Choroid plexus epithelial cell (primary cell): ENCODE results near the gene LRRC75A.
"Not testable (repeated sequence)": the region's sequence is repeated elsewhere in the genome, so short reads cannot be mapped to it uniquely, and the experiment has no call there.

Experiments used
- DNase-seq: peaks from one replicate; pipeline ENCODE4 v3.0.0-alpha.2; 2010; ENCODE audit warnings: low read depth
- H3K4me3 ChIP-seq: 2 replicates; pipeline ENCODE4 v1.5.1; 2011; ENCODE audit warnings: low read depth, mild to moderate bottlenecking, control low read depth, low read length, moderate library complexity
- CTCF ChIP-seq: conservative IDR thresholded peaks from 2 replicates; pipeline ENCODE4 v1.5.1; 2011; ENCODE audit warnings: low read depth, mild to moderate bottlenecking, control low read depth, inconsistent platforms, low read length, moderate library complexity

LRRC75A gene

DNA sequence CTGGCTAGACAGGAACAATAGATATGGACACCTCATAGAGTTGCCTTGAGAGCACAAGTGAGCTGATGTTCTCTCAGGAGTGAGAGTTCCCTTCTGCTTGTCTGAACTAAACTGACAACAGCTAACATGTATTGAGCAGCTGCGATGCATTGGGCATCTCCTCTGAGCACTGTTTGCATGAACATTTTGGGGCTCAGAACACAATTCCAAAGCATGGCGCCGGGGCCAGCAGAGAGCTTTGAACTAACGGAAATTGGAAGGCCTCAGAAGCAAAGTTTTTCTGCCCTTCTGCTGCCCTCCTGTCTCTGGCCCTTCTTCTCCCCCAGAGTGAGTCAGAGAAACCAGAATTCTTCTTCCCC, 38.5 kb downstream of the LRRC75A start:
- no peak overlapping the region for H3K4me3 ChIP-seq
- DNase-seq: no peak
- no peak for TF ChIP-seq CTCF

DNA sequence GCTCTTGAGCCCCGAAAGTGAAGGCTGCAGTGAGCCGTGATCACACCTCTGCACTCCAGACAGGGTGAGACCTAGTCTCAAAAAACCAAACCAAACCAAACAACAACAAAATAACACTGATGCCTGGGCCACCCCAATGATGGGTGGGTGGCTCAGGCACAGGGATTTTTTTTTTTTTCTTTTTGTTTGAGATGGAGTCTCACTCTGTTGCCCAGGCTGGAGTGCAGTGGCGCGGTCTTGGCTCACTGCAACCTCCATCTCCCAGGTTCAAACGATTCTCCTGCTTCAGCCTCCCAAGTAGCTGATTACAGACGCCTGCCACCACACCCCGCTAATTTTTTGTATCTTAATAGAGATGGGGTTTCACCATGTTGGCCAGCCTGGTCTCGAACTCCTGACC, 39.7 kb downstream of the LRRC75A start:
- not testable (repeated sequence) for H3K4me3 ChIP-seq, DNase-seq

DNA sequence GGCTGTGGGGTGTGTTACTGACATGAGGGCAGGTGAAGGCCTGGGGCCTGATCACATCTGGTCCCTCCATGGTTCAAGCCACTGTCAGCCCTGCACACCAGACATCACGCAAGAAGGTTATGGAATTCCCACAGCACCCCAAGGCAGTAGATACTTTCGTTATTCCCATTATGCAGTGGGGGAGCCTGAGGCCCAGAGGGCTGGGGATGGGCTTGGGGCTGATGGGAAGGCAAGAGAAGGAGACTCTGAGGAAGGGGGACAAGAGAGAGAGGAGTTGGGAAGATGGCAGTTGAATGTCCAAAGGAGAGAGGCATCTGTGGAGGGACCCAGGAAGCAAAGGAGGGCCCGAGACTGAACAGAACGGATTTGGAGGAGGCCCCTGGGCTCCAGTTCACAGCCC, 42.0 kb downstream of the LRRC75A start:
- no peak for DNase-seq
- TF ChIP-seq CTCF: no peak
- no peak overlapping the region for H3K4me3 ChIP-seq

DNA sequence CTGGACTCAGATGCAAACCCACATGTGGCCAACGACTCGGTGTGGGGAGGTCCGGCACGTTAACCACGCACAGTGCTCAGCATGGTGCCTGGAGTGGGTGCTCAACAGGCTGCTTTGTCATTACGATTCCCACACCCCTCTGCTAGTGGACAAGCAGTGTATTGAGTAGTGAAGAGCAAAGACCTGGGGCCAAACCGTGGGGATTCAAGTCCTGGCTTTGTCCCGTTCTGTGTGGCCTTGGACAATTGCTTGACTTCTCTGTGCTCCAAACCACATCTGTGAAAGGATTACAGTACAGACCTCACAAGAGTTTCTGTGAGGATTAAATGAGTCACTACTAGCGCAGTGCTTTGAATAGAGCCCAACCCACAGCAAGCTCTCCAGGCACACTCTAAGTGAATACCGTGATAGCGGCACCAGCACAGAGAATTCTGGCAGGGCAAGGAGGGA, 42.8 kb downstream of the LRRC75A start:
- TF ChIP-seq CTCF: no peak
- peak; percentile 55 for DNase-seq
- H3K4me3 ChIP-seq: no peak overlapping the region

- H3K4me3 ChIP-seq: no peak overlapping the region
- no peak for TF ChIP-seq CTCF
- DNase-seq: no peak
Observed at GRCh38 chr17:16448490-16448889, 43.5 kb downstream of the LRRC75A start.

GRCh38 chr17:16447676-16448075, 44.3 kb downstream of the LRRC75A start:
- no peak for DNase-seq
- H3K4me3 ChIP-seq: no peak overlapping the region
- TF ChIP-seq CTCF: no peak

DNA sequence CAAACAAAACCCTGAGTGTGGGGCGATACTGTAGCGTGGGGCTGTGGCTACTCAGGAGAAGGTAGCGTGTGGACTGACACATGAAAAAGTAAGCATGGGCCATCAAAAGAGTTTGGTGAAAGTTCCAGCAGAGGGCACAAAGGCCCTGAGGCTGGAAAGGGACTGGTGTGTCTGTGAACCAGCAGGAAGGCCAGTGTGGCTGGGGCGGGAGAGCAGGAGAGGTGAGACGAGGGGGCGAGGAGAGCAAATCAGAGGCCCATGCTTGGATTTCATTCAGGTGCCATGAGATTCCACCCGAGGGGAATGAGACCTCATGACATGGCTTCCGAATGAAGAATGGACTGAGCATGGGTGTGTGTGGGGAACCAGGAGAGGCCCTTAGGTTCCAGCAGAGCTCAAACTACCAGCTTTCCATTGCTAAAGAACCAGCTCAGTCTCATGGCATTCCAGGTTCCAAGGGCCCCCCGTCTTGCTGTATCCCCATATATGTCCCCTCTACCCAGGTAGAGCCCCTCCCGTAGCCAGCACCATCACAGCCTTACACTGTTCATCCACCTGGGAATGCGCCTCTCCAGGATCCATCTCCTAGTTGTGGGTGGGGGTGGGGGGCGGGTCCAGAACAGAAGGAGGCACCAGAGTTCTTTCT, 45.5 kb downstream of the LRRC75A start:
- no peak for DNase-seq
- peak; percentile 17 for TF ChIP-seq CTCF
- no peak overlapping the region for H3K4me3 ChIP-seq
